Smooth muscle cell (in vitro differentiated cells): ENCODE measurements around the gene TGIF1. TPM values are rescaled to one million over a fixed set of nuclear protein-coding genes. Genes with fewer than 3 reads are reported as not detected.

Experiments used
- DNase-seq: peaks from one replicate; lab custom pipeline; 2025; ENCODE audit not compliant: unreplicated experiment; lab: John Stamatoyannopoulos, UW
- H2AFZ ChIP-seq: fragments of 200-600 bp; sonication (generic); 2 replicates; pipeline ENCODE4 v1.6.0; 2016; ENCODE audit warnings: antibody characterized with exemption, low read depth, mild to moderate bottlenecking
- H3F3A ChIP-seq: fragments of 200-600 bp; sonication (generic); 2 replicates; pipeline ENCODE4 v1.6.0; 2017; ENCODE audit warnings: antibody characterized with exemption, low read depth
- H3K27ac ChIP-seq: fragments of 200-600 bp; sonication (generic); 2 replicates; pipeline ENCODE4 v1.5.1; 2016; ENCODE audit warnings: low read depth, mild to moderate bottlenecking
- H3K27me3 ChIP-seq: fragments of 200-600 bp; sonication (generic); 2 replicates; pipeline ENCODE4 v1.6.1; 2016; ENCODE audit warnings: low read depth, mild to moderate bottlenecking
- H3K36me3 ChIP-seq: fragments of 200-600 bp; sonication (generic); 2 replicates; pipeline ENCODE4 v1.5.1; 2016; ENCODE audit warnings: low read depth
- H3K4me1 ChIP-seq: fragments of 200-600 bp; sonication (generic); 2 replicates; pipeline ENCODE4 v1.5.1; 2016; ENCODE audit warnings: low read depth
- H3K4me2 ChIP-seq: fragments of 200-600 bp; sonication (generic); 2 replicates; pipeline ENCODE4 v1.6.0; 2016; ENCODE audit warnings: mild to moderate bottlenecking
- H3K4me3 ChIP-seq: fragments of 200-600 bp; sonication (generic); 2 replicates; pipeline ENCODE4 v1.5.1; 2016; ENCODE audit warnings: mild to moderate bottlenecking
- H3K79me2 ChIP-seq: fragments of 200-600 bp; sonication (generic); 2 replicates; pipeline ENCODE4 v1.6.0; 2016; ENCODE audit warnings: low read depth, mild to moderate bottlenecking
- H3K9ac ChIP-seq: fragments of 200-600 bp; sonication (generic); 2 replicates; pipeline ENCODE4 v1.6.0; 2016; ENCODE audit warnings: low read depth
- H3K9me3 ChIP-seq: fragments of 200-600 bp; sonication (generic); replicated peaks from 2 replicates; pipeline ENCODE4 v1.5.1; 2016; ENCODE audit warnings: low read depth
- H4K20me1 ChIP-seq: fragments of 200-600 bp; sonication (generic); 2 replicates; pipeline ENCODE4 v1.6.0; 2016; ENCODE audit warnings: low read depth
- CTCF ChIP-seq: fragments of 200-600 bp; sonication (generic); IDR thresholded peaks from 2 replicates; pipeline ENCODE4 v1.5.1; 2017; ENCODE audit warnings: borderline replicate concordance, mild to moderate bottlenecking, antibody characterized with exemption; ENCODE audit not compliant: insufficient read depth, poor library complexity, severe bottlenecking
- WGBS: methylation state at CpG from one replicate; pipeline ENCODE4 v1.1.7; 2016; ENCODE audit warnings: low lambda C conversion rate; 5-methylcytosine and 5-hydroxymethylcytosine counted together
- polyA plus RNA-seq: library from polyadenylated mRNA; unstranded; fragments of >200 nt; fragmentation: Nextera tagmentation; extraction: Ambion mirVana; gene quantifications from 2 replicates; pipeline ENCODE4 v1.2.1, GENCODE V29; 2016
- total RNA-seq: library from RNA; depleted of rRNA; stranded (reverse); fragments of >200 nt; gene quantifications from 2 replicates; pipeline ENCODE4 v1.2.3, GENCODE V29; 2014

Gene TGIF1
- total and polyA plus RNA-seq, 2 experiments from 2014 or later: 96.7 to 165 TPM

- Histone ChIP-seq H3K4me2 (no peak overlapping the region), H4K20me1 (no peaks in the 10 kb centered on the region), H3K36me3 (no peaks in the 10 kb centered on the region), H3K27me3 (no peaks in the 10 kb centered on the region), H3K4me3 (no peak overlapping the region), H3K79me2 (no peaks in the 10 kb centered on the region), H3K27ac (no peak overlapping the region), H2AFZ (peak overlapping the region; percentile 17), H3K4me1 (peaks cover 5% of the 10 kb centered on the region), H3F3A (no peaks in the 10 kb centered on the region), H3K9ac (no peak overlapping the region), H3K9me3 (no peaks in the 10 kb centered on the region)
- no peak for DNase-seq
- TF ChIP-seq CTCF: no peak
- 91% methylated on average over 5 of the region's 5 CpGs for WGBS
Measured at GRCh38 chr18:3440341-3440740, 9.6 kb upstream of the TGIF1 start.

- peak; percentile 19 for TF ChIP-seq CTCF
- Histone ChIP-seq H3K79me2 (no peaks in the 10 kb centered on the region), H3K4me1 (peaks cover 10% of the 10 kb centered on the region), H4K20me1 (no peaks in the 10 kb centered on the region), H3K27ac (no peak overlapping the region), H3K9me3 (no peaks in the 10 kb centered on the region), H2AFZ (peak overlapping the region; percentile 18), H3K4me3 (no peak overlapping the region), H3K4me2 (no peak overlapping the region), H3F3A (no peaks in the 10 kb centered on the region), H3K27me3 (no peaks in the 10 kb centered on the region), H3K36me3 (no peaks in the 10 kb centered on the region), H3K9ac (no peak overlapping the region)
- DNase-seq: no peak
- 17% methylated on average over 2 of the region's 2 CpGs for WGBS
Measured at GRCh38 chr18:3441290-3441689, 8.7 kb upstream of the TGIF1 start.

- TF ChIP-seq CTCF: no peak
- H2AFZ ChIP-seq: no peak overlapping the region
- no peak overlapping the region for H3K9ac ChIP-seq
- no peaks in the 10 kb centered on the region for H3K79me2 ChIP-seq
- no peak overlapping the region for H3K4me3 ChIP-seq
- no peaks in the 10 kb centered on the region for H3K36me3 ChIP-seq
- peaks cover 25% of the 10 kb centered on the region for H3K4me1 ChIP-seq
- no peaks in the 10 kb centered on the region for H3K9me3 ChIP-seq
- H3K27ac ChIP-seq: no peak overlapping the region
- no peak overlapping the region for H3K4me2 ChIP-seq
- DNase-seq: no peak
- H4K20me1 ChIP-seq: no peaks in the 10 kb centered on the region
- WGBS: 52% methylated on average over 4 of the region's 4 CpGs
- H3K27me3 ChIP-seq: no peaks in the 10 kb centered on the region
- H3F3A ChIP-seq: no peaks in the 10 kb centered on the region
Measured at GRCh38 chr18:3442919-3443318, 7.1 kb upstream of the TGIF1 start.

GRCh38 chr18:3444296-3444695 is 5.7 kb upstream of the TGIF1 start:
- Histone ChIP-seq H3K27me3 (no peaks in the 10 kb centered on the region), H3F3A (no peaks in the 10 kb centered on the region), H3K79me2 (no peaks in the 10 kb centered on the region), H3K4me1 (peaks cover 25% of the 10 kb centered on the region), H2AFZ (no peak overlapping the region), H3K9ac (no peak overlapping the region), H3K36me3 (no peaks in the 10 kb centered on the region), H3K27ac (no peak overlapping the region), H3K4me3 (no peak overlapping the region), H3K4me2 (no peak overlapping the region), H4K20me1 (no peaks in the 10 kb centered on the region), H3K9me3 (no peaks in the 10 kb centered on the region)
- no peak for TF ChIP-seq CTCF
- DNase-seq: no peak
- WGBS: 96% methylated on average over 3 of the region's 3 CpGs
